Mucosa of rectum (tissue), 2 donors: ENCODE results near the gene AGER.

Experiments used
- H3K27ac ChIP-seq, 2 donors: one replicate each; pipeline ENCODE4 v1.7.0; 2013; ENCODE audit warnings: inconsistent platforms in 2 of 2, low read depth in 2 of 2, low read length in 2 of 2
- H3K27me3 ChIP-seq, 2 donors: one replicate each; pipeline ENCODE4 v1.7.0; 2013; ENCODE audit warnings: low read length in 2 of 2; ENCODE audit not compliant: control insufficient read depth in 2 of 2, insufficient read depth in 2 of 2
- H3K36me3 ChIP-seq, 2 donors: one replicate each; pipeline ENCODE4 v1.7.0; 2013; ENCODE audit warnings: low read length in 2 of 2; ENCODE audit not compliant: control insufficient read depth in 2 of 2, insufficient read depth in 2 of 2
- H3K4me1 ChIP-seq, 2 donors: one replicate each; pipeline ENCODE4 v1.7.0; 2013; ENCODE audit warnings: low read length in 2 of 2, mild to moderate bottlenecking in 1 of 2; ENCODE audit not compliant: control insufficient read depth in 2 of 2, insufficient read depth in 2 of 2
- H3K4me3 ChIP-seq, 2 donors: one replicate each; pipeline ENCODE4 v1.7.0; 2013; ENCODE audit warnings: low read length in 2 of 2
- H3K9ac ChIP-seq, 2 donors: one replicate each; pipeline ENCODE4 v1.7.0; 2013; ENCODE audit warnings: low read length in 2 of 2, low read depth in 1 of 2, mild to moderate bottlenecking in 1 of 2
- H3K9me3 ChIP-seq, 2 donors: one replicate each; pipeline ENCODE4 v1.7.0; 2013; ENCODE audit warnings: low read length in 2 of 2; ENCODE audit not compliant: control insufficient read depth in 2 of 2
- donor health status: healthy.
- donor health status: Normal muscosa, but diverticular disease.

Gene AGER

GRCh38 chr6:32158052-32158451 lies 26.0 kb downstream of the AGER start:
- no peak overlapping the region for H3K9ac ChIP-seq
- H3K9me3 ChIP-seq, result no peaks in the 10 kb centered on the region
- peaks cover 8 to 17% of the 10 kb centered on the region in 2 donors for H3K36me3 ChIP-seq
- H3K27ac ChIP-seq, result no peak overlapping the region
- H3K4me3 ChIP-seq, result no peak overlapping the region
- H3K27me3 ChIP-seq, result no peaks in the 10 kb centered on the region
- peaks cover 13% of the 10 kb centered on the region in 2 donors for H3K4me1 ChIP-seq

GRCh38 chr6:32156891-32157290 lies 27.2 kb downstream of the AGER start:
- Histone ChIP-seq H3K27me3 (no peaks in the 10 kb centered on the region), H3K9me3 (no peaks in the 10 kb centered on the region), H3K4me3 (no peak overlapping the region), H3K36me3 (peaks cover 5 to 17% of the 10 kb centered on the region in 2 donors), H3K27ac (no peak overlapping the region), H3K4me1 (peaks cover 13 to 21% of the 10 kb centered on the region in 2 donors), H3K9ac (no peak overlapping the region)

- peaks cover 13 to 21% of the 10 kb centered on the region in 2 donors for H3K4me1 ChIP-seq
- H3K4me3 ChIP-seq, result peak overlapping the region; percentile 82 to 94
- H3K27ac ChIP-seq, result peak overlapping the region; percentile 77 to 92
- no peaks in the 10 kb centered on the region for H3K9me3 ChIP-seq
- H3K27me3 ChIP-seq, result no peaks in the 10 kb centered on the region
- H3K36me3 ChIP-seq, result peaks cover 5 to 17% of the 10 kb centered on the region in 2 donors
- peak overlapping the region; percentile 65 to 86 for H3K9ac ChIP-seq
Observed at GRCh38 chr6:32154514-32155161, 29.4 kb downstream of the AGER start.

- H3K36me3 ChIP-seq, result peaks cover 5 to 16% of the 10 kb centered on the region in 2 donors
- no peaks in the 10 kb centered on the region for H3K27me3 ChIP-seq
Observed at GRCh38 chr6:32153564-32154513, 30.2 kb downstream of the AGER start, which contains the start of gene PPT2. Gene PPT2, plus strand, starts transcription at chr6:32154141. Its CDS starts 454 bp downstream, at chr6:32154595.

GRCh38 chr6:32152769-32153563 lies 31.1 kb downstream of the AGER start:
- no peaks in the 10 kb centered on the region for H3K9me3 ChIP-seq
- no peaks in the 10 kb centered on the region for H3K27me3 ChIP-seq
- H3K27ac ChIP-seq, result peak overlapping the region; percentile 77 to 92
- peaks cover 5 to 9% of the 10 kb centered on the region in 2 donors for H3K36me3 ChIP-seq
- peak overlapping the region; percentile 82 to 94 for H3K4me3 ChIP-seq
- peak overlapping the region; percentile 52 to 65 for H3K9ac ChIP-seq
- H3K4me1 ChIP-seq, result peaks cover 13 to 21% of the 10 kb centered on the region in 2 donors

More at GRCh38 chr6:32153564-32154513, 30.2 kb downstream of the AGER start, which contains the start of gene PPT2:
- peak within 1 kb of the TSS; percentile 77 to 92 for H3K27ac ChIP-seq
- peak within 1 kb of the TSS; percentile 82 to 94 for H3K4me3 ChIP-seq
- H3K4me1 ChIP-seq, result peaks cover 13 to 21% of the 10 kb centered on the region in 2 donors
- peak within 1 kb of the TSS; percentile 65 to 86 for H3K9ac ChIP-seq
- no peaks in the 10 kb centered on the region for H3K9me3 ChIP-seq

GRCh38 chr6:32151863-32152768 lies 31.9 kb downstream of the AGER start, which contains the start of gene PRRT1:
Gene PRRT1, minus strand, starts transcription at chr6:32151939. Its CDS starts 112 bp downstream, at chr6:32151827.
- Histone ChIP-seq H3K4me1 (peaks cover 13 to 21% of the 10 kb centered on the region in 2 donors), H3K27ac (peak within 1 kb of the TSS in 1 of 2 donors; percentile 92), H3K4me3 (peak within 1 kb of the TSS; percentile 21 to 94)

GRCh38 chr6:32151181-32151862 lies 32.7 kb downstream of the AGER start:
- Histone ChIP-seq H3K36me3 (no peaks in the 10 kb centered on the region), H3K4me3 (peak overlapping the region in 1 of 2 donors; percentile 67), H3K9ac (no peak overlapping the region), H3K27ac (no peak overlapping the region), H3K27me3 (no peaks in the 10 kb centered on the region), H3K9me3 (no peaks in the 10 kb centered on the region), H3K4me1 (peaks cover 13 to 21% of the 10 kb centered on the region in 2 donors)

More at GRCh38 chr6:32151863-32152768, 31.9 kb downstream of the AGER start, which contains the start of gene PRRT1:
- peak within 1 kb of the TSS; percentile 17 to 65 for H3K9ac ChIP-seq
- H3K27me3 ChIP-seq, result no peaks in the 10 kb centered on the region
- H3K9me3 ChIP-seq, result no peaks in the 10 kb centered on the region
- H3K36me3 ChIP-seq, result peaks cover 0 to 2% of the 10 kb centered on the region in 2 donors

- no peak overlapping the region for H3K9ac ChIP-seq
- H3K4me3 ChIP-seq, result no peak overlapping the region
- no peaks in the 10 kb centered on the region for H3K27me3 ChIP-seq
- H3K9me3 ChIP-seq, result no peaks in the 10 kb centered on the region
- no peaks in the 10 kb centered on the region for H3K36me3 ChIP-seq
- H3K27ac ChIP-seq, result no peak overlapping the region
- H3K4me1 ChIP-seq, result peaks cover 7 to 19% of the 10 kb centered on the region in 2 donors
Observed at GRCh38 chr6:32149932-32150870, 33.9 kb downstream of the AGER start.
